Measurements from ENCODE around the gene CHST13.
A peak's percentile ranks its signal among the peaks of the same experiment; 100 is the strongest.
"Not testable (repeated sequence)": the region's sequence is repeated elsewhere in the genome, so short reads cannot be mapped to it uniquely, and the experiment has no call there.

CHST13 gene

DNA sequence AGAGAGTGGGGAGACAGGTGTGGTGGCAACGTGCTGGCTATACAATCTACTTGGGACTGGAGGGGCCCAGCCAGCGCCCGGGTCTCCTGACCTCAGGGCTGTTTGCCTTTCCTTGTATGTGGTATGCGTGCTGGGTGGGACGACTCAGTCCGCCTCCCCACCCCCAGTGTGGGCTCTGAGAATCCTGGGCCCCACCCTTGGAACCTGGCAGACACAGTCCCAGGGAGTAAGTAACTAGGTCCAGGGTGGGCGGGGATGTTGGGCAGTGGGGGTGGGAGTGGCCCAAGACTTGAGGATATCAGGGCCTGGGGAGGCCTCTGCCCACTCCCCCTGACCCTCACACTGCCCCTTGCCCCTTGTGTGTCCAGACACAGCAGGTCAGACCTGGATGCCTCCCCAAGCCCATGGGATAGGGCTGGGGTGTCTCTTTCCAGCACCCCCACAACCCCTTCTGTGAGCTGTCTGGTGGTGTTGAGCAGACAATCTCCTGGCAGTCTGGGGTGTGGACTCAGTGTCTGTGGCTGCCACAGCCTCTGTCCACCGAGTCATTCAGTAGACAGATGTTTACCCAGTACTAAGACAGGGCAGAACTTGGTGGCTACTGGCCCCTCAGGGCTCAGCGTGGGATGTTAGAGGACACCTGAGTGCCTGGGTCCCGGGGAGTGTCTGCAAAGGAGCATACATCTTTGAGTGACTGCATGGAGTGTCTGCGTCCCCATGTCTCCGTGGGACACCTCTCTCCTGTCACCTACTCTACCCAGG is 1.3 kb downstream of the CHST13 start:
- no peak for DNase-seq

GRCh38 chr3:126525853-126526667 is 2.1 kb downstream of the CHST13 start:
- DNase-seq = no peak

GRCh38 chr3:126526668-126527005 is 2.7 kb downstream of the CHST13 start:
- no peak for DNase-seq

DNA sequence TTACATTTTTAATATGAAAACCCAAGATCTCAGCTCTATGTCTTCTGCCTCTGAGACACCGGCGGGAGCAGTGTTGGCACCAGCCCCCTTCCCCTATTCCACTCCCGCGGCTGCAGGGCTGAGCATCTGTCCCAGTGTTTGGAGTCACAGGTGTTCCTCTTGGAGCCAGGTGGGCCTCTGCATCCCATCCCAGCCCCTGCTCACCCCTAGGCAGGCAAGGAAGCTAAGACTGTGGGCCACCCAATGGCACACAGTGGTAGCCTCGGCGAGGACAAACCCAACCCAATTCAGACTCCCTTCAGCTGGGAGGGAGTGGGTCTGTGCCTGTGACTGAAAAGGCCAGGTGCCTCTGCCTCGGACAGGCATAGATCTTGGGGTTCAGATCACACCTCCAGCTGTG is 3.1 kb downstream of the CHST13 start:
- no peak for DNase-seq

DNA sequence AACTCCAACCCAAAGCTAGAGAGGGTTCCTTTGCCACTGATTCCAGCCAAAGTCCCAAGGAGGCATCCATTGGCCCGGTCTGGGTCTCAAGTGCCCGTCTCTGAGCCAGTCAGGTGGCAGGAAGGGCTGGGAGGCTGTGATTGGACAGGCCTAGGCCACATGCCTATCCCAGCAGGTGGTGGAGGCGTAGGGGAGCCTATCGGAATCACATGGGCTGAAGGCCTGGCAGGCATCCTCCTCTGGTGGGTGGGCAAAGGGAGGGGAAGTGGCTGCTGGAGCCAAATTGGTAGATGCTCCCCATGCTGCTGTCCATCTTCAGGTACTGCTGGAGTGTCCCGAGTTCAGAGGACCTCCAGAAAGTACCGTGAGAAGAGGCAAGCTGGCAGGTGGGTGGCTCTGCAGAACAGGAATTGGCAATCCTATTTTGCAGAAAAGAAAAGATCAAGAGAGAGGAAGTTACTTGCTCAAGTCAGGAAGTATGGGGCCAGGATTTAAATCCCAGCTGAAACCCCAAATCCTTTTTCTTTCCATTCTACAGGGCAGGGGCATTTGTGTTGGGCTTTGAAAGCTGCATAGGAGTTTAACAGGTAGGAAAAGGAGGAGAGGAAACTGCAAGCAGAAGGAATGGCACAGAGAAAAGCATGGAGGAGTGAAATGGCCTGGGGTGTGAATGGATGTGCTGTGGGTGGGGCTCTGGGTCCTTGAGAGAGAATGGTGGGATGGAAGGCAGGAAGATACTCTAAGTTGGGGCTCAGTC is 3.7 kb downstream of the CHST13 start:
- no peak for DNase-seq

GRCh38 chr3:126528419-126528799 is 4.5 kb downstream of the CHST13 start:
- DNase-seq = no peak

DNA sequence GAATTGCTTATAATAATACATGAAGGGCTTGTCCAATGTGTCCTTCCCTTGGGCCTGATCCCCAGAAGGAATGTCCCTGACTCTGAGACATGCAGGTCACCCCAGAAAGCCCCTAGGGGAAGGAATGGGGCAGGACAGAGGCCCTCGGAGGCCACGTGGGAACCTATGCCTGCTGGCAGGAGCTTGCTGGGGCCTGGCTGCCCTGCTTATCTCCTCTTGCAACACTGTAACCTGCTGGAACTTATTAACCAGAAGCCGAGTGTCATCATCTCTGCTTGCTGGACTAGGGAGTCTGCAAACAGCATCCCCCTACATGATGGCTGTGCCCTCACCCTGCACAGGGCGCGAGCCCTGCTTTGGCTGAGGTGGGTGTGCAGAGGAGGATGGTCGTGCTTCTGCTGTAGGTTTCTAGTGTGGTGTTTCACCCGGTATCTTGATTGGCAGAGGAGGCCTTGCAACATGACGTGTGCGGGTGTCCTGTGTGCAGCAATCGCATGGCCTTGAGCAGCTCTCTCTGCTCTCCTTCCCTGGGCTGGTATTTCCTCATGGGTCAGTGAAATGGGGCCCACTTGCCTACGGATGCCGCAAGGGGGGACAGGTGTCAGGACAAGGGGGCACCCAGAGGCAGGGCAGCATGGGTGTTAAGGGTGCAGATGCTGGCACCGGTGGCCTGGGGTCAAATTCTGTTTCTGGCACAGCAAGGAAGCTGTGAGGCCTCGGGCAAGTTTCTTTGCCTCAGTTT is 5.0 kb downstream of the CHST13 start:
- DNase-seq = no peak

DNA sequence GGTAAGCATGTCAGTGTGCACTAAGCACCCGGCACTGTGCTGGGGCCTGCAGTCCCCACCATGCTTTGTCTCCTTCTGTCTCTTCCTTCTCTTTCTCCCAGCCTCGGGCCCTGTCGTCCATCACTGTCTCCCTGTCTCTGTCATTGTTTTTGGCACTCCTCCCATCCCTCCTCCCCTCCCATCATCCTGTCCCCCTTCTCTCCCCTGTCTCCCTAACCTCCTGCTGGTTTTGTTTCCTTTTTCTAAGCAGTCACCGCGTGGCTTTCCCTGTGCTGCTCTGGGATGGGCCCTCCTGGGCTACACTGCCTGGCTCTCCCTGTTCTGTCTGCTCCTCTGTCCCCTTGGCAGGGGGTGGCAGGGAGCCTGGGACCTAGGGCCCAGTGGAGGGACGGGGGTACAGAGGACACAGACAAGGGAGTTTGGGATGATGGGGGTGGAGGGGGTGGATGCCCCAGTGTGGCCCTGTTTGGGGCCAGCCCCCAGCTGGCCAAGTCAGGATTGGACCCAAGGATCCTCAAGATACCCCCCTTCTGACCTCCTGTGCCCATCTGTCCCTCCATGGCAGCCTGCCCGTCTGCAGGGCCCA is 5.7 kb downstream of the CHST13 start:
- DNase-seq = no peak

DNA sequence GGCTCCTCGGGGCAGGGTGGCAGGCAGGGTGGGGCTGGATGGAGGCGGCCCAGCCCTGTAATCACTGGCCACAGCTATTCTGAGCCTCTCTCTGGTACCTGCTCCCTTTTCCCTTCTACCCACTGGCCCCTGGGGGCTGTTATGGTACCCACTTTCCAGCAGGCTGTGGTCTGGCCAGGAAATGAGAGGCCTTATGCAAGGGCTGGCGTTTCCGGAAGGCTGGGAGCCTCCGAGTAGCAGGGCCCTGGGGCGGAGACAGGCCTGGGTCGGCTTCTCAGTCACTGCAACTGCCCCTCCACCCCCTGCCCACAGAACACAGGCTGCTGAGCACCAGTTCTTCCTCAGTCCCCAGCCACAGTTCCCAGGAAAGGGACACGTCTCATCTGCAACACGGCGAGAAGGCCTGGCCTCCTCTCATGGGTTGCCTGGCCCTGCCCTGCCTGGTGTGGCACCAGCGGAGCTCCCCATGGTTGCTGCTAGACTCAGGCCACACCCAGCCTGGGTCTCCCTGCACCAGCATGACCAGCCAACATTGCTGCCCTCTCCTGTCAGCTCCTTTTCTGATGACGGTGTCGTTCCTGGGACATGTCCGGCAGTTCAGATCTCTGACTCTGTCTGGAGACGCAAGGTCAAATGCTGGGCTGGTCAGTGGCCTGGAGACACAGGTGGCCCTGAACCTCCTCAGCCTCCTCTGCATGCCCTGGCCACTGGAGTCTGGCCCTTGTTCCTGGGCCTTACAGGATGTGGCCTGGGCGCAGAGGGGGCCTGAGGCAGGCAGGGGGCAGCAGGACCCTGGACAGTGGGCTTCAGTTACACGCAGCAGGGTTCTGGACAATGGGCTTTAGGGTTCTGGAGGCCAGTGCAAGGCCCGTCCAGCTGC is 6.5 kb downstream of the CHST13 start:
- DNase-seq = peak in 5 of 51 donors; percentile 5 to 31 (median 21)

GRCh38 chr3:126531051-126531330 is 7.0 kb downstream of the CHST13 start:
- no peak for DNase-seq

DNA sequence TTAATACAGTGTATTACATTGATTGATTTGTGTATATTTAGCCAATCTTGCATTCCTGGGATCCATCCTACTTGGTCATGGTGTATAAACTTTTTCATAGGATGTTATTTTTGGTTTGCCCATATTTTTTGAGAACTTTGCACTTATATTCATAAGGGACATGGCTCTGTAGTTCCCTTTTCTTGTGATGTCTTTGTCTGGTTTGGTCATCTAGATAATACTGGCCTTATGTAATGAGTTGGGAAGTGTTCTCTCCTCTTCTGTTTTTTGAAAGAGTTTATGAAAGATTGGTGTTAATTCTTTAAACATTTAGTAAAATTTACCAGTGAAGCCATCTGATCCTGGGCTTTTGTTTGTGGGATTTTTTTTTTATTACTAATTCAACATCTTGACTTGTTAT is 9.6 kb downstream of the CHST13 start:
- no peak for DNase-seq

DNA sequence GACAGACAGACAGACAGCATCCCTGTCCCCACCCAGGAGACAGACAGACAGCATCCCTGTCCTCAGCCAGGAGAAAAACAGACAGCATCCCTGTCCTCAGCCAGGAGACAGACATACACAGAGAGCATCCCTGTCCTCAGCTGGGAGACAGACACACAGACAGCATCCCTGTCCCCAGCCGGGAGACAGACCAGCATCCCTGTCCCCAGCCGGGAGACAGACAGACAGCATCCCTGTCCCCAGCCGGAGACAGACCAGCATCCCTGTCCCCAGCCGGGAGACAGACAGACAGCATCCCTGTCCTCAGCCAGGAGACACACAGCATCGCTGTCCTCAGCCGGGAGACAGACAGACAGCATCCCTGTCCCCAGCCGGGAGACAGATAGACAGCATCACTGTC is 10.8 kb downstream of the CHST13 start:
- DNase-seq = not testable (repeated sequence)

DNA sequence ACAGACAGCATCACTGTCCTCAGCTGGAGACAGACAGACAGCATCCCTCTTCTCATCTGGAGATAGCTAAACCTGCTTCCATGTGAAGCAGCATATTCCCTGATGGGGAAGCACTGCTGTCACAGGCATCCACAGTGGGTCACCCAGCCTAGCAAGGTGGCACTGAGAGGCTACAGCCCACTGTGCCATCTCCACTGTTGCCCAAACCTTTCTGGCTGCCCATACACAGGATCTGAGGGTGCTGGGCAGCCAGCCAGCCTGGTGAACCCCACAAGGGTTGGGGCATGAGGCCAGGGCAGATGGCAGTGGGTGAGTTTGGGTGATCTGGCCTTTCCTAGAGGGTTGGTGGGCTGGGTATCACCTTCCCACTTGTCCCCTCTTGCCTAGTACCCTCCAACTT is 11.7 kb downstream of the CHST13 start:
- no peak for DNase-seq

DNA sequence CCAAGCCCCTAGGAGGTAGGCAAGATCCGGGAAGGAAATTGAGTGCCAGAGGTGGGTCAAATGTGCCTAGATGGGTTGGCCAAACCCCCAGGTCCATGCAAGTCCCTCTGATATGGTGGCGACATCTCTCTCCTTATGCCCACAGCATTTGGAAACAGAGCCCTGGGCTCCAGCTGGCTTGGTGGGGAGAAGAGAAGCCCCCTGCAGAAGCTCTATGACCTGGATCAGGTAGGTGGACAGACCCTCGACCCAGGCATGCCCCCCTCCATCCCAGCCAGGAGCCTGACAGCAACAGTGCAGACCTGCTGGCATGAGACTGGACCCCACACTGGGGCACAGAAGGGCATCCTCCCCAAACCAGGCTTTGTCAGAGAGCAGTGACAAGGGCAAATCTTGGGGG is 12.2 kb downstream of the CHST13 start:
- no peak for DNase-seq

- no peak for DNase-seq
Observed at GRCh38 chr3:126537116-126537729, 13.3 kb downstream of the CHST13 start.

GRCh38 chr3:126537730-126538281 is 13.9 kb downstream of the CHST13 start:
- DNase-seq = no peak

- no peak for DNase-seq
Observed at GRCh38 chr3:126538316-126538715, 14.4 kb downstream of the CHST13 start.

DNA sequence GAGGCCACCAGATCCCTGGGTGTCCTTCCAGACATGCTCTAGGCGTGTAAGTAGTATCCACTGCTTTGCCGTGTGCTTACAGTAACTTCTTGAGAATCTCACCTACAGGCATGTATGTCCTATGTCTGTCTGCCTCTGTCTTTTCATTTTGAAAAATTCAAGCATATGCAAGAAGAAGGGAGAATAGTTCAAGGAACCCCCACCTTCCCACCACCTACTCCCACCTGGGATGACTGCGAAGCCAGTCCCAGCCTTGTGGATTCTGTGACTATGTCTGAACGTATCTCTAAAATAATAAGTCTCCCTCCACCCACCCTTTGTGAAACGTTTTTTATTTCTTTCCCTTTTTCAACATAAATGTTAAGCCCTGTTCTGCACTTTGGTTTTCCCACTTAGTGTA is 15.0 kb downstream of the CHST13 start:
- DNase-seq = no peak

DNA sequence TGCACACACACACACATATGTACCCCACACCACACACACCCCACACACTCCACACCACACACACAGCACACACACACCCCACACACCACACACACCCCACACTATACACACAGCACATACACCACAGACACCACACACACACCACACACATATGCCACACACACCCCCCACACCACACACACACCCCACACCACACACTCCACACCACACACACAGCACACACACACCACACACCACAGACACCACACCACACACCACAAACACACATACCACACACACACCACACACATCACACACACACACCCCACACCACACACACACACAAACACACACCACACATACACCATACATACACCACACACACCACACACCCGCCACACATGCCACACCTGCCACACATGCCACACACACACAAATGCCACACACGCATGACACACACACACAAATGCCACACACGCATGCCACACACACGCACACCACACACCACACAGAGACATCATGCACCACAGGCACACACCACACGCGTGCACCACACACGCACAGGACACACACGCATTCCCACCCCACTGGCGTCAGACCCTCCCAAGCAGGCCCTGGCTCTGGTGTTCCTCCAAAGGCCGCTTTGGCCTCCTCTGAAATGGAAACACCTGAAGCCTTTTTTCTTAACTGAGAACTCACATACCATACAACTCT is 15.7 kb downstream of the CHST13 start:
- no peak for DNase-seq

Measured in hypothalamus (tissue), 51 donors.